IPS-18a (cell line): ENCODE data around the gene BAZ2B.
"Not testable (repeated sequence)": the region's sequence is repeated elsewhere in the genome, so short reads cannot be mapped to it uniquely, and the experiment has no call there.

Experiments
- H3K27ac ChIP-seq: one replicate; pipeline ENCODE4 v1.5.1; 2013; ENCODE audit warnings: low read length
- H3K27me3 ChIP-seq: one replicate; pipeline ENCODE4 v1.6.1; 2013; ENCODE audit warnings: mild to moderate bottlenecking, low read length; ENCODE audit not compliant: control insufficient read depth, insufficient read depth
- H3K36me3 ChIP-seq: one replicate; pipeline ENCODE4 v1.6.1; 2013; ENCODE audit warnings: low read depth, low read length; ENCODE audit not compliant: control insufficient read depth
- H3K4me1 ChIP-seq: one replicate; pipeline ENCODE4 v1.6.1; 2013; ENCODE audit warnings: low read depth, low read length; ENCODE audit not compliant: control insufficient read depth
- H3K4me3 ChIP-seq: one replicate; pipeline ENCODE4 v1.5.1; 2013; ENCODE audit warnings: low read length
- H3K9ac ChIP-seq: one replicate; pipeline ENCODE4 v1.6.1; 2013; ENCODE audit warnings: mild to moderate bottlenecking, low read length, moderate library complexity
- H3K9me3 ChIP-seq: one replicate; pipeline ENCODE4 v1.6.1; 2013; ENCODE audit warnings: low read depth, low read length; ENCODE audit not compliant: control insufficient read depth

The BAZ2B gene

GRCh38 chr2:159639071-159639470, 22.7 kb upstream of the BAZ2B start:
- H3K27me3 ChIP-seq: no peaks in the 10 kb centered on the region
- H3K4me3 ChIP-seq: no peak overlapping the region
- no peak overlapping the region for H3K27ac ChIP-seq
- no peaks in the 10 kb centered on the region for H3K36me3 ChIP-seq
- peaks cover 11% of the 10 kb centered on the region for H3K4me1 ChIP-seq
- no peak overlapping the region for H3K9ac ChIP-seq
- no peaks in the 10 kb centered on the region for H3K9me3 ChIP-seq

- no peak overlapping the region for H3K9ac ChIP-seq
- H3K4me1 ChIP-seq: peaks cover 12% of the 10 kb centered on the region
- no peak overlapping the region for H3K27ac ChIP-seq
These were observed 21.7 kb upstream of the BAZ2B start for GRCh38 chr2:159637988-159638501.

GRCh38 chr2:159637240-159637639, 20.9 kb upstream of the BAZ2B start:
- Histone ChIP-seq H3K36me3 (no peaks in the 10 kb centered on the region), H3K4me3 (no peak overlapping the region), H3K9me3 (no peaks in the 10 kb centered on the region), H3K27me3 (no peaks in the 10 kb centered on the region), H3K4me1 (peaks cover 12% of the 10 kb centered on the region), H3K27ac (no peak overlapping the region), H3K9ac (no peak overlapping the region)

More at GRCh38 chr2:159637988-159638501, 21.7 kb upstream of the BAZ2B start:
- Histone ChIP-seq H3K27me3 (no peaks in the 10 kb centered on the region), H3K4me3 (no peak overlapping the region), H3K9me3 (no peaks in the 10 kb centered on the region), H3K36me3 (no peaks in the 10 kb centered on the region)

- no peak overlapping the region for H3K9ac ChIP-seq
- H3K27ac ChIP-seq: no peak overlapping the region
These were observed 18.9 kb upstream of the BAZ2B start for GRCh38 chr2:159635006-159635789.

GRCh38 chr2:159633219-159633618, 16.9 kb upstream of the BAZ2B start:
- H3K36me3 ChIP-seq: no peaks in the 10 kb centered on the region
- no peak overlapping the region for H3K27ac ChIP-seq
- peaks cover 12% of the 10 kb centered on the region for H3K4me1 ChIP-seq
- H3K9ac ChIP-seq: no peak overlapping the region
- no peak overlapping the region for H3K4me3 ChIP-seq
- H3K27me3 ChIP-seq: no peaks in the 10 kb centered on the region
- H3K9me3 ChIP-seq: no peaks in the 10 kb centered on the region

More at GRCh38 chr2:159635006-159635789, 18.9 kb upstream of the BAZ2B start:
- H3K4me3 ChIP-seq: no peak overlapping the region
- H3K4me1 ChIP-seq: peaks cover 12% of the 10 kb centered on the region
- no peaks in the 10 kb centered on the region for H3K27me3 ChIP-seq
- no peaks in the 10 kb centered on the region for H3K9me3 ChIP-seq
- H3K36me3 ChIP-seq: no peaks in the 10 kb centered on the region

- H3K27ac ChIP-seq, H3K9ac ChIP-seq, H3K36me3 ChIP-seq, H3K4me1 ChIP-seq, H3K9me3 ChIP-seq, H3K4me3 ChIP-seq, H3K27me3 ChIP-seq: not testable (repeated sequence)
These were observed 9.3 kb upstream of the BAZ2B start for GRCh38 chr2:159625628-159626027.

GRCh38 chr2:159623436-159623835, 7.1 kb upstream of the BAZ2B start:
- Histone ChIP-seq H3K27me3 (no peaks in the 10 kb centered on the region), H3K9me3 (no peaks in the 10 kb centered on the region), H3K4me3 (no peak overlapping the region), H3K27ac (no peak overlapping the region), H3K9ac (no peak overlapping the region), H3K36me3 (no peaks in the 10 kb centered on the region), H3K4me1 (peaks cover 19% of the 10 kb centered on the region)

GRCh38 chr2:159622966-159623365, 6.6 kb upstream of the BAZ2B start:
- no peaks in the 10 kb centered on the region for H3K9me3 ChIP-seq
- no peaks in the 10 kb centered on the region for H3K27me3 ChIP-seq
- H3K36me3 ChIP-seq: no peaks in the 10 kb centered on the region

GRCh38 chr2:159620796-159621195, 4.4 kb upstream of the BAZ2B start:
- no peak overlapping the region for H3K27ac ChIP-seq
- H3K4me3 ChIP-seq: no peak overlapping the region
- no peaks in the 10 kb centered on the region for H3K9me3 ChIP-seq
- no peaks in the 10 kb centered on the region for H3K36me3 ChIP-seq
- H3K27me3 ChIP-seq: no peaks in the 10 kb centered on the region
- H3K9ac ChIP-seq: no peak overlapping the region
- H3K4me1 ChIP-seq: peaks cover 26% of the 10 kb centered on the region

More at GRCh38 chr2:159622966-159623365, 6.6 kb upstream of the BAZ2B start:
- Histone ChIP-seq H3K27ac (no peak overlapping the region), H3K4me1 (peaks cover 20% of the 10 kb centered on the region), H3K4me3 (no peak overlapping the region), H3K9ac (no peak overlapping the region)

GRCh38 chr2:159617646-159618045, 1.3 kb upstream of the BAZ2B start:
- Histone ChIP-seq H3K4me1 (peaks cover 36% of the 10 kb centered on the region), H3K36me3 (no peaks in the 10 kb centered on the region), H3K27me3 (no peaks in the 10 kb centered on the region), H3K27ac (no peak overlapping the region), H3K4me3 (peak overlapping the region; percentile 99), H3K9me3 (no peaks in the 10 kb centered on the region), H3K9ac (peak overlapping the region; percentile 100)

- H3K4me1 ChIP-seq: peaks cover 41% of the 10 kb centered on the region
- H3K4me3 ChIP-seq: peak overlapping the region; percentile 99
- H3K27ac ChIP-seq: peak overlapping the region; percentile 97
- H3K9me3 ChIP-seq: no peaks in the 10 kb centered on the region
- peak overlapping the region; percentile 100 for H3K9ac ChIP-seq
- H3K27me3 ChIP-seq: no peaks in the 10 kb centered on the region
- no peaks in the 10 kb centered on the region for H3K36me3 ChIP-seq
These were observed 752 bp upstream of the BAZ2B start for GRCh38 chr2:159617100-159617499.
